WTC11 (cell line): ENCODE data around the gene LAMA2.

Source experiments
- CREB1 ChIP-seq: sonication (generic); formaldehyde crosslinking; IDR thresholded peaks from 2 replicates; pipeline ENCODE4 v1.8.0; 2023; ENCODE audit warnings: mild to moderate bottlenecking, missing genetic modification reagents
- CTCF ChIP-seq: fragments of 200-600 bp; IDR thresholded peaks from 2 replicates; pipeline ENCODE4 v1.8.0; 2022; ENCODE audit warnings: antibody characterized with exemption
- FOXK1 ChIP-seq: sonication (generic); formaldehyde crosslinking; IDR thresholded peaks from 2 replicates; pipeline ENCODE4 v1.8.0; 2022; ENCODE audit warnings: mild to moderate bottlenecking, moderate library complexity, missing genetic modification reagents
- HMGA2 ChIP-seq: fragments of 250-450 bp; sonication (Bioruptor Pico); IDR thresholded peaks from 2 replicates; pipeline ENCODE4 v1.4.0; 2021; ENCODE audit warnings: mild to moderate bottlenecking, moderate library complexity
- HMGXB4 ChIP-seq: sonication (generic); formaldehyde crosslinking; IDR thresholded peaks from 2 replicates; pipeline ENCODE4 v1.8.1; 2023; ENCODE audit warnings: mild to moderate bottlenecking, moderate library complexity, missing genetic modification reagents
- NR1H2 ChIP-seq: sonication (generic); formaldehyde crosslinking; IDR thresholded peaks from 2 replicates; pipeline ENCODE4 v1.9.0; 2021; ENCODE audit warnings: mild to moderate bottlenecking, moderate library complexity, missing genetic modification reagents
- PRDM15 ChIP-seq: sonication (generic); formaldehyde crosslinking; IDR thresholded peaks from 2 replicates; pipeline ENCODE4 v1.8.0; 2022; ENCODE audit warnings: missing genetic modification reagents
- PREB ChIP-seq: sonication (generic); formaldehyde crosslinking; IDR thresholded peaks from 2 replicates; pipeline ENCODE4 v1.8.1; 2022; ENCODE audit warnings: mild to moderate bottlenecking, missing genetic modification reagents, moderate library complexity, borderline replicate concordance
- SP1 ChIP-seq: sonication (generic); formaldehyde crosslinking; conservative IDR thresholded peaks from 2 replicates; pipeline ENCODE4 v1.8.1; 2022; ENCODE audit warnings: missing genetic modification reagents
- TCF7 ChIP-seq: sonication (generic); formaldehyde crosslinking; IDR thresholded peaks from 2 replicates; pipeline ENCODE4 v1.8.0; 2022; ENCODE audit warnings: mild to moderate bottlenecking, low read depth, missing genetic modification reagents, moderate library complexity
- ZNF219 ChIP-seq: sonication (generic); formaldehyde crosslinking; IDR thresholded peaks from 2 replicates; pipeline ENCODE4 v1.8.0; 2023; ENCODE audit warnings: missing genetic modification reagents, mild to moderate bottlenecking, borderline replicate concordance
- ZNF281 ChIP-seq: sonication (generic); formaldehyde crosslinking; IDR thresholded peaks from 2 replicates; pipeline ENCODE4 v1.8.0; 2023; ENCODE audit warnings: mild to moderate bottlenecking, missing genetic modification reagents

- TF ChIP-seq PRDM15 (CRISPR knock-in tag) = no peak
- no peak for TF ChIP-seq CTCF
- TF ChIP-seq TCF7 (CRISPR knock-in tag) = no peak
- TF ChIP-seq HMGXB4 (CRISPR knock-in tag) = no peak
- no peak for TF ChIP-seq NR1H2 (CRISPR knock-in tag)
- TF ChIP-seq CREB1 (CRISPR knock-in tag) = no peak
- no peak for TF ChIP-seq PREB
- TF ChIP-seq FOXK1 (CRISPR knock-in tag) = no peak
- TF ChIP-seq SP1 (CRISPR knock-in tag) = no peak
- TF ChIP-seq HMGA2 (CRISPR knock-in tag) = no peak
- no peak for TF ChIP-seq ZNF281
- TF ChIP-seq ZNF219 = no peak
Measured at GRCh38 chr6:129369737-129370136, 486.8 kb downstream of the LAMA2 start.
